Mesendoderm (in vitro differentiated cells): ENCODE measurements around the gene MRPS18A.

Source experiments
- DNase-seq: peaks from one replicate; pipeline ENCODE4 v3.0.0; 2013
- H2AK5ac ChIP-seq: 2 replicates; pipeline ENCODE4 v1.6.1; 2013; ENCODE audit warnings: low read length, inconsistent platforms
- H2BK120ac ChIP-seq: 2 replicates; pipeline ENCODE4 v1.6.1; 2013; ENCODE audit warnings: low read depth, mild to moderate bottlenecking, low read length, moderate library complexity, mixed read lengths
- H2BK15ac ChIP-seq: replicated peaks from 2 replicates; pipeline ENCODE4 v1.6.1; 2013; ENCODE audit warnings: low read depth, mild to moderate bottlenecking, moderate library complexity
- H2BK5ac ChIP-seq: 2 replicates; pipeline ENCODE4 v1.6.1; 2013; ENCODE audit warnings: low read length, inconsistent platforms
- H3K18ac ChIP-seq: 2 replicates; pipeline ENCODE4 v1.6.1; 2013; ENCODE audit warnings: mild to moderate bottlenecking, low read length, mixed read lengths
- H3K23ac ChIP-seq: one replicate; pipeline ENCODE4 v1.6.1; 2013; ENCODE audit warnings: low read length
- H3K27ac ChIP-seq: 2 replicates; pipeline ENCODE4 v1.5.1; 2013; ENCODE audit warnings: low read depth, mild to moderate bottlenecking, inconsistent platforms, low read length, moderate library complexity
- H3K27me3 ChIP-seq: 2 replicates; pipeline ENCODE4 v1.6.1; 2013; ENCODE audit warnings: low read length, control low read depth, mild to moderate bottlenecking, inconsistent platforms; ENCODE audit not compliant: insufficient read depth, poor library complexity
- H3K36me3 ChIP-seq: 2 replicates; pipeline ENCODE4 v1.6.1; 2013; ENCODE audit warnings: low read length, inconsistent platforms; ENCODE audit not compliant: control insufficient read depth, insufficient read depth
- H3K4ac ChIP-seq: one replicate; pipeline ENCODE4 v1.6.1; 2013; ENCODE audit warnings: low read depth, mild to moderate bottlenecking, low read length, moderate library complexity
- H3K4me1 ChIP-seq: 2 replicates; pipeline ENCODE4 v1.6.1; 2013; ENCODE audit warnings: low read depth, low read length, inconsistent platforms; ENCODE audit not compliant: control insufficient read depth
- H3K4me2 ChIP-seq: 2 replicates; pipeline ENCODE4 v1.6.1; 2013; ENCODE audit warnings: low read length
- H3K4me3 ChIP-seq: 2 replicates; pipeline ENCODE4 v1.5.1; 2013; ENCODE audit warnings: mild to moderate bottlenecking, low read length
- H3K56ac ChIP-seq: one replicate; pipeline ENCODE4 v1.6.1; 2013; ENCODE audit warnings: low read length
- H3K79me1 ChIP-seq: 2 replicates; pipeline ENCODE4 v1.6.1; 2013; ENCODE audit warnings: low read length, inconsistent platforms
- H3K79me2 ChIP-seq: 2 replicates; pipeline ENCODE4 v1.6.1; 2013; ENCODE audit warnings: mild to moderate bottlenecking, low read length; ENCODE audit not compliant: control insufficient read depth, insufficient read depth
- H3K9ac ChIP-seq: 2 replicates; pipeline ENCODE4 v1.6.1; 2013; ENCODE audit warnings: low read length, inconsistent platforms
- H4K5ac ChIP-seq: one replicate; pipeline ENCODE4 v1.6.1; 2013; ENCODE audit warnings: low read length
- H4K8ac ChIP-seq: one replicate; pipeline ENCODE4 v1.6.1; 2013; ENCODE audit warnings: low read depth, mild to moderate bottlenecking, control low read depth, low read length, moderate library complexity
- WGBS: extraction: QIAGEN DNeasy Blood & Tissue Kit; methylation state at CpG from one replicate; pipeline ENCODE4 v1.1.7; 2013; ENCODE audit warnings: low lambda C conversion rate, missing lambda C conversion rate; ENCODE audit not compliant: insufficient coverage; ENCODE audit errors: extremely low coverage; 5-methylcytosine and 5-hydroxymethylcytosine counted together

MRPS18A gene

GRCh38 chr6:43725643-43726580 lies 38.3 kb upstream of the MRPS18A start:
- H3K9ac ChIP-seq: no peak overlapping the region
- H3K27ac ChIP-seq: no peak overlapping the region
- H3K4me1 ChIP-seq: no peaks in the 10 kb centered on the region
- no peaks in the 10 kb centered on the region for H3K36me3 ChIP-seq
- no peak overlapping the region for H4K5ac ChIP-seq
- H3K79me2 ChIP-seq: no peaks in the 10 kb centered on the region
- no peak overlapping the region for H3K18ac ChIP-seq
- H4K8ac ChIP-seq: no peak overlapping the region
- H3K4me3 ChIP-seq: no peak overlapping the region
- no peak overlapping the region for H3K56ac ChIP-seq
- H3K23ac ChIP-seq: peak overlapping the region; percentile 85
- H2AK5ac ChIP-seq: no peak overlapping the region
- WGBS: no CpG with 5 or more reads among the region's 7 CpGs
- H2BK15ac ChIP-seq: no peak overlapping the region
- no peaks in the 10 kb centered on the region for H3K27me3 ChIP-seq
- no peak overlapping the region for H3K4me2 ChIP-seq
- DNase-seq: no peak
- H2BK5ac ChIP-seq: no peak overlapping the region
- no peak overlapping the region for H3K4ac ChIP-seq
- H3K79me1 ChIP-seq: no peaks in the 10 kb centered on the region
- H2BK120ac ChIP-seq: no peak overlapping the region

GRCh38 chr6:43724914-43725642 lies 37.5 kb upstream of the MRPS18A start:
- no peak overlapping the region for H3K4me3 ChIP-seq
- no peaks in the 10 kb centered on the region for H3K79me1 ChIP-seq
- no peak overlapping the region for H3K4me2 ChIP-seq
- H3K9ac ChIP-seq: no peak overlapping the region
- H4K5ac ChIP-seq: no peak overlapping the region
- no peak overlapping the region for H4K8ac ChIP-seq
- WGBS: no CpG with 5 or more reads among the region's 17 CpGs
- no peak overlapping the region for H2BK5ac ChIP-seq
- no peaks in the 10 kb centered on the region for H3K79me2 ChIP-seq
- no peak overlapping the region for H2BK15ac ChIP-seq
- no peak overlapping the region for H3K23ac ChIP-seq
- DNase-seq: no peak
- H3K36me3 ChIP-seq: no peaks in the 10 kb centered on the region
- H3K18ac ChIP-seq: no peak overlapping the region
- H3K4ac ChIP-seq: no peak overlapping the region
- no peak overlapping the region for H2AK5ac ChIP-seq
- H3K4me1 ChIP-seq: no peaks in the 10 kb centered on the region
- no peak overlapping the region for H3K27ac ChIP-seq
- no peaks in the 10 kb centered on the region for H3K27me3 ChIP-seq
- no peak overlapping the region for H3K56ac ChIP-seq
- no peak overlapping the region for H2BK120ac ChIP-seq

- WGBS: no CpG with 5 or more reads among the region's 2 CpGs
These were observed 36.8 kb upstream of the MRPS18A start for GRCh38 chr6:43724354-43724753.

GRCh38 chr6:43723737-43724295 lies 36.2 kb upstream of the MRPS18A start:
- WGBS: no CpG with 5 or more reads among the region's 9 CpGs
- Histone ChIP-seq H3K36me3 (no peaks in the 10 kb centered on the region), H3K79me2 (no peaks in the 10 kb centered on the region), H3K27me3 (no peaks in the 10 kb centered on the region), H2BK5ac (no peak overlapping the region), H3K4me2 (no peak overlapping the region), H3K23ac (no peak overlapping the region), H3K27ac (no peak overlapping the region), H4K8ac (no peak overlapping the region), H3K56ac (no peak overlapping the region), H3K79me1 (no peaks in the 10 kb centered on the region), H3K18ac (no peak overlapping the region), H3K9ac (no peak overlapping the region), H2AK5ac (no peak overlapping the region), H4K5ac (no peak overlapping the region), H3K4me3 (no peak overlapping the region), H2BK15ac (no peak overlapping the region), H3K4ac (no peak overlapping the region), H3K4me1 (no peaks in the 10 kb centered on the region), H2BK120ac (no peak overlapping the region)
- peak; percentile 76 for DNase-seq

More at GRCh38 chr6:43724354-43724753, 36.8 kb upstream of the MRPS18A start:
- H3K4ac ChIP-seq: no peak overlapping the region
- H2AK5ac ChIP-seq: no peak overlapping the region
- no peaks in the 10 kb centered on the region for H3K27me3 ChIP-seq
- H3K4me3 ChIP-seq: no peak overlapping the region
- no peak overlapping the region for H3K23ac ChIP-seq
- H3K4me2 ChIP-seq: no peak overlapping the region
- H3K9ac ChIP-seq: no peak overlapping the region
- no peaks in the 10 kb centered on the region for H3K36me3 ChIP-seq
- H2BK15ac ChIP-seq: no peak overlapping the region
- H3K56ac ChIP-seq: no peak overlapping the region
- no peak overlapping the region for H2BK5ac ChIP-seq
- no peak for DNase-seq
- no peak overlapping the region for H4K5ac ChIP-seq
- H3K79me1 ChIP-seq: no peaks in the 10 kb centered on the region
- no peak overlapping the region for H3K18ac ChIP-seq
- H3K4me1 ChIP-seq: no peaks in the 10 kb centered on the region
- no peak overlapping the region for H4K8ac ChIP-seq
- H2BK120ac ChIP-seq: no peak overlapping the region
- no peaks in the 10 kb centered on the region for H3K79me2 ChIP-seq
- H3K27ac ChIP-seq: no peak overlapping the region

- no peak overlapping the region for H3K56ac ChIP-seq
- no peak overlapping the region for H3K9ac ChIP-seq
- no peak overlapping the region for H2BK120ac ChIP-seq
- no CpG with 5 or more reads among the region's 10 CpGs for WGBS
- no peak overlapping the region for H2BK5ac ChIP-seq
- no peak overlapping the region for H3K27ac ChIP-seq
- H3K4me3 ChIP-seq: no peak overlapping the region
- no peak overlapping the region for H2BK15ac ChIP-seq
- H3K79me1 ChIP-seq: no peaks in the 10 kb centered on the region
- no peaks in the 10 kb centered on the region for H3K4me1 ChIP-seq
- H3K4me2 ChIP-seq: no peak overlapping the region
- H4K5ac ChIP-seq: no peak overlapping the region
- no peak overlapping the region for H2AK5ac ChIP-seq
- no peaks in the 10 kb centered on the region for H3K79me2 ChIP-seq
- no peaks in the 10 kb centered on the region for H3K36me3 ChIP-seq
- H3K4ac ChIP-seq: no peak overlapping the region
- H3K23ac ChIP-seq: no peak overlapping the region
- DNase-seq: no peak
- no peak overlapping the region for H4K8ac ChIP-seq
- no peaks in the 10 kb centered on the region for H3K27me3 ChIP-seq
- H3K18ac ChIP-seq: no peak overlapping the region
These were observed 35.4 kb upstream of the MRPS18A start for GRCh38 chr6:43722920-43723545.
